ENCODE data around the gene DDX1.

GRCh38 chr2:15662026-15662425, 70.4 kb downstream of the DDX1 start:
- TF ChIP-seq CTCF (IDR thresholded peaks at IDR 0.05) (no peak), POLR2A (IDR thresholded peaks at IDR 0.05) (no peak)
